Type B pancreatic cell (in vitro differentiated cells): Measurements from ENCODE around the gene RBCK1. TPM values are rescaled to one million over a fixed set of nuclear protein-coding genes. Genes with fewer than 3 reads are reported as not detected.

Experiments
- DNase-seq: peaks from one replicate; pipeline ENCODE4 v3.0.0; 2021; ENCODE audit warnings: mixed read lengths; ENCODE audit not compliant: unreplicated experiment; ENCODE audit errors: extremely low spot score
- H3K27ac Mint-ChIP-seq: 2 replicates; pipeline ENCODE4 v1.8.0; 2021; ENCODE audit warnings: mild to moderate bottlenecking, mixed read lengths
- H3K27me3 Mint-ChIP-seq: 2 replicates; pipeline ENCODE4 v1.8.0; 2021; ENCODE audit warnings: mixed read lengths
- H3K36me3 Mint-ChIP-seq: 2 replicates; pipeline ENCODE4 v1.8.0; 2021; ENCODE audit warnings: mixed read lengths
- H3K4me1 Mint-ChIP-seq: one replicate; pipeline ENCODE4 v1.8.0; 2021; ENCODE audit warnings: mixed read lengths; ENCODE audit not compliant: unreplicated experiment
- H3K4me3 Mint-ChIP-seq: 2 replicates; pipeline ENCODE4 v1.8.0; 2021; ENCODE audit warnings: mild to moderate bottlenecking, mixed read lengths
- H3K9me3 Mint-ChIP-seq: 2 replicates; pipeline ENCODE4 v1.8.0; 2021; ENCODE audit warnings: mixed read lengths
- total RNA-seq: library from RNA; stranded (reverse); gene quantifications from 2 replicates; pipeline ENCODE4 v1.2.1, GENCODE V29; 2021; ENCODE audit warnings: low replicate concordance
- TF ChIP-seq, protein P1 (sequence below): fragments of 200-600 bp; sonication (generic); conservative IDR thresholded peaks from 2 replicates; pipeline ENCODE4 v1.5.0; 2021; ENCODE audit warnings: antibody characterized with exemption, mild to moderate bottlenecking

RBCK1 gene
- total RNA-seq, 1 donor from 2014 or later = 84.9 TPM

DNA sequence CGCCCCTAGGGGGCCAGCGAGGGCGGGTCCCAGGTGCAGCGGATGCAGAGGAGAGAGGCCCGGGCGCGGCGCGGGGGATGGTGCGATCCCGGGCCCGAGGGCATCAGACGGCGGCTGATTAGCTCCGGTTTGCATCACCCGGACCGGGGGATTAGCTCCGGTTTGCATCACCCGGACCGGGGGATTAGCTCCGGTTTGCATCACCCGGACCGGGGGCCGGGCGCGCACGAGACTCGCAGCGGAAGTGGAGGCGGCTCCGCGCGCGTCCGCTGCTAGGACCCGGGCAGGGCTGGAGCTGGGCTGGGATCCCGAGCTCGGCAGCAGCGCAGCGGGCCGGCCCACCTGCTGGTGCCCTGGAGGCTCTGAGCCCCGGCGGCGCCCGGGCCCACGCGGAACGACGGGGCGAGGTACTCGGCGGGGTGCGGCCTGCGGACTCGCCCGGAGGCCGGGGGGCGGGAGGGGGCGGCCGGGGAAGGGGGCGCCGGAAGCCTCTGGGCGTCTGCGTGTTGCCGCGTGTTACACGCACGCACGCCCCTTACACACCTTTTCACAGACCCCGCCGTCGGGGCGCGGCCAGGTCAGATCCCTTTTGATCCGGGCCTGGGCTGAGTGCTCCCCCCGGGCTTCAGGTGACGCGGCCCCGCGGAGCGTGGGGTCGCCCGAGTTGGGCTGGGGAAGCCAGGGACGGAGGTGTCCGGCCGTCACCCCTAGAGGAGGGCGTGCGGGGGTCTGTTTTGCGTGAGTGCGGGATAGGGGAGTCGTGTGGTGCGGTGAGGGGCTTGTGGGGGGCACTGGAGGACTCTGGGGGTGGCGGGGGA, 27.1 kb upstream of the RBCK1 start:
- H3K4me3 Mint-ChIP-seq = peak overlapping the region; percentile 86
- no peaks in the 10 kb centered on the region for H3K9me3 Mint-ChIP-seq
- TF ChIP-seq, protein P1, sequence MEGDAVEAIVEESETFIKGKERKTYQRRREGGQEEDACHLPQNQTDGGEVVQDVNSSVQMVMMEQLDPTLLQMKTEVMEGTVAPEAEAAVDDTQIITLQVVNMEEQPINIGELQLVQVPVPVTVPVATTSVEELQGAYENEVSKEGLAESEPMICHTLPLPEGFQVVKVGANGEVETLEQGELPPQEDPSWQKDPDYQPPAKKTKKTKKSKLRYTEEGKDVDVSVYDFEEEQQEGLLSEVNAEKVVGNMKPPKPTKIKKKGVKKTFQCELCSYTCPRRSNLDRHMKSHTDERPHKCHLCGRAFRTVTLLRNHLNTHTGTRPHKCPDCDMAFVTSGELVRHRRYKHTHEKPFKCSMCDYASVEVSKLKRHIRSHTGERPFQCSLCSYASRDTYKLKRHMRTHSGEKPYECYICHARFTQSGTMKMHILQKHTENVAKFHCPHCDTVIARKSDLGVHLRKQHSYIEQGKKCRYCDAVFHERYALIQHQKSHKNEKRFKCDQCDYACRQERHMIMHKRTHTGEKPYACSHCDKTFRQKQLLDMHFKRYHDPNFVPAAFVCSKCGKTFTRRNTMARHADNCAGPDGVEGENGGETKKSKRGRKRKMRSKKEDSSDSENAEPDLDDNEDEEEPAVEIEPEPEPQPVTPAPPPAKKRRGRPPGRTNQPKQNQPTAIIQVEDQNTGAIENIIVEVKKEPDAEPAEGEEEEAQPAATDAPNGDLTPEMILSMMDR = peak; percentile 53
- no peaks in the 10 kb centered on the region for H3K36me3 Mint-ChIP-seq
- peaks cover 21% of the 10 kb centered on the region for H3K27me3 Mint-ChIP-seq
- H3K27ac Mint-ChIP-seq = peak overlapping the region; percentile 76
- peak; percentile 75 for DNase-seq
- H3K4me1 Mint-ChIP-seq = peaks cover 4% of the 10 kb centered on the region

DNA sequence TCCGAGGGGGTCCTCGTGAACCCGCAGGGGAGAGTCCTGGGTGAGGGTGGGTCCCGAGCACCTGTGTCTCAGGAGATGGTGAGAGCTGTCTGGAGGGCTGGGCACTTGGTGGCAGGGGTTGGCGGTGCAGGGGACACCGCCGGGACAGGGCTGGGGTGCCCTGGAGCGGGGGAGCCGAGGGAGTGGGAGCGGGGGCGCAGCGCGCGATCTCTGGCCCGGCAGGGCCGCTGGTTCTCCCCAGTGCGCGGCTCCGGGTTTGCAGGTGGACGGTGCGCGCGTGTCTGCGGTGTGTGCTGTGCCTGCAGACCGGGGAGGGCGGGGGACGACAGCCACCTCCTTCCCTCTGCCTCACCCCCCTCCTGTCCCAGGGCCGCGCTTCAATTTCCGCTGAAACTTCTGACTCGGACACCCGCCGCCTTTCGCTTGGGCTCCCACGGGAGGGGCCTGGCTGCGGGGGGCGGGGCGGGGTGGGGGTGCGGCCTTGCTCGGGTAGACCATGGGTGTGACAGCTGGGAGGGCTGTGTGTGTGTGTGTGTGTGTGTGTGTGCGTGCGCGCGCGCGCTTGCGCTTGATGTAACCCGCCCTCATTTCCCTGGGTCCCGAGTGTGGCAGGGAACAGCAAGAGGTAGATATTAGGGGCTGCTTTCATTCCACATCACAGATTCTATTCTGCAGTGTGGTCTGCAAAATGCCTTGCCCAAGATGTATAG, 26.4 kb upstream of the RBCK1 start:
- H3K27ac Mint-ChIP-seq = peak overlapping the region; percentile 56
- TF ChIP-seq, protein P1 = no peak
- H3K4me1 Mint-ChIP-seq = peaks cover 4% of the 10 kb centered on the region
- no peaks in the 10 kb centered on the region for H3K36me3 Mint-ChIP-seq
- H3K9me3 Mint-ChIP-seq = no peaks in the 10 kb centered on the region
- peak overlapping the region; percentile 85 for H3K4me3 Mint-ChIP-seq
- peak; percentile 74 for DNase-seq
- H3K27me3 Mint-ChIP-seq = peaks cover 21% of the 10 kb centered on the region

DNA sequence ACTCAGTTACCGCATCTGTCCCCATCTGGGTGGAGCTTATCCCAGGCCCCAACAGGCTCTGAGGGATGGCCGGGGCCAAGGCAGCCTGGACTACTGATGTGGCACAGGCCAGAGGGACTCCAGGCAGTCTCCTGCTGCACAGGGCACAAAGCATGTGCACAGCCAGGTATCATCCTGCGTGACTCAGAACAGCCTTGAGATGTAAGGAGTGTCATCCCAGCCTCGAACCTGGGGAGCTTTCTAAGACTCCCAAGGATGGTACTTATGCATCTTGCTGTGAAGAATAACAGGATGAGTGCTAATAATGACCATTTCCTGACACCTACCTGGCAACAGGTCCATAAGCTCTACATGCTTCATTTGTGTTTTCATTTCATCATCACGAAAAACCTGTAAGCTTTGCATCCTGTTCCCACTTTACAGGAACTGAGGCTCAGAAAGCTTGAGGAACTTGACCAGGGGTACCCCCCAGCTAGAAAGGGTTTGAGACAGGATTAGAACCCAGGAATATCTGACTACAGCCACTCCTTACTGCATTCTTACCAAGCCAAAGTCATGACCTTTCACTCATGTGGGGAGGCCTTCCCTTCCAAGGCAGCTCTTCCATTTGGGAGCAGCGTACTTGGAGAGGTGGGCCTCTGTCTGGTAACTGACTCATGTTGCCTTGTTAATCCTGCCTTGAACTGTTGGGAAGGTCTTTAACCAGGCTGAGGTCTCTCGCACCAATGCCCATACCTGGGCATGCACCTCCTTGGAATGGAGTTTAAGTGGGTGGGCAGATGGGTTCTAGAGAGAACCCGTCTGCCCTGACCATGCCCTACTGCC, 25.6 kb upstream of the RBCK1 start:
- H3K4me3 Mint-ChIP-seq = peak overlapping the region; percentile 85
- peaks cover 4% of the 10 kb centered on the region for H3K4me1 Mint-ChIP-seq
- no peaks in the 10 kb centered on the region for H3K36me3 Mint-ChIP-seq
- no peak for DNase-seq
- TF ChIP-seq, protein P1 = no peak
- peak overlapping the region; percentile 56 for H3K27ac Mint-ChIP-seq
- no peaks in the 10 kb centered on the region for H3K9me3 Mint-ChIP-seq
- peaks cover 21% of the 10 kb centered on the region for H3K27me3 Mint-ChIP-seq

DNA sequence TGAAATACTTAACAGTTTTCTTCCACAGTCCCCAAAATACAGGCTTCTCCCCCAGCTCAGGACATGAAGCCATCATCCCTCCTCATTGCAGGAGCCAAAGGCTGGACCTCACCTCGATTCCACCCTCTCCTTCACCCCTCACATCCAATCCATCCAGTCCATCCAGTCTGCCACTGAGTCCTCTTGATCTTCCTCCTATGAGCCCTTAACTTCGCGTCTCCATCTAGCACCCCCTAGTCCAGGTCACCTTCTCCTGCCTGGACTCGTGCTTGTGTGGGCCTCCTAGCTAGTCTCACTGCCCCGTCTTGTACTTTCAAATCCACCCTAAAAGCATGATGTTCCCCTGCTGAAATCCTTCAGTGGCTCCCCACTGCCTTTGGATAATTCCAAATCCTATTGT, 24.2 kb upstream of the RBCK1 start:
- peaks cover 4% of the 10 kb centered on the region for H3K4me1 Mint-ChIP-seq
- peak overlapping the region; percentile 30 for H3K4me3 Mint-ChIP-seq
- H3K9me3 Mint-ChIP-seq = no peaks in the 10 kb centered on the region
- peaks cover 2% of the 10 kb centered on the region for H3K36me3 Mint-ChIP-seq
- H3K27me3 Mint-ChIP-seq = peaks cover 17% of the 10 kb centered on the region
- TF ChIP-seq, protein P1 = no peak
- no peak for DNase-seq
- peak overlapping the region; percentile 13 for H3K27ac Mint-ChIP-seq

DNA sequence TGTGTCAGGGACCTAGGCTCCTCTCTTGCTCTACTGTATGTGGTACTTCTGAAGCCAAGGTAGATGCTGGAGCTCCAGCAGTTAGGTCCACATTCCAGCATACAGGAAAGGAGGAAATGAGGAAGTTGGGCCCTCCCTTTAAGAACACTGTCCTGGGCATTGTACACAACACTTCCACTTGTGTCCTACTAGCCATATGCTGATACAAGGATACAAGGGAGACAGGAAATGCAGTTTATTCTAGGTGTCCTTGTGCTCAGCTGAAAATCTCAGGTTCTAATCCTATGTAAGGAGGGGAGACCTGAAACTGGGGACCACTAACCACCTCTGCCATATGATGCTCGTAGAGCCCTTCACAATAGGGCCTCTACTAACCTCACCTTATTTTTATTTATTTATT, 23.4 kb upstream of the RBCK1 start:
- Mint-ChIP-seq H3K36me3 (peaks cover 5% of the 10 kb centered on the region), H3K9me3 (no peaks in the 10 kb centered on the region), H3K27me3 (peaks cover 17% of the 10 kb centered on the region), H3K4me3 (peak overlapping the region; percentile 36), H3K27ac (peak overlapping the region; percentile 13), H3K4me1 (peaks cover 4% of the 10 kb centered on the region)
- TF ChIP-seq, protein P1 = no peak
- no peak for DNase-seq
